ENCODE data around the gene SH2B3.
A peak's percentile ranks its signal among the peaks of the same experiment; 100 is the strongest.

The SH2B3 gene

DNA sequence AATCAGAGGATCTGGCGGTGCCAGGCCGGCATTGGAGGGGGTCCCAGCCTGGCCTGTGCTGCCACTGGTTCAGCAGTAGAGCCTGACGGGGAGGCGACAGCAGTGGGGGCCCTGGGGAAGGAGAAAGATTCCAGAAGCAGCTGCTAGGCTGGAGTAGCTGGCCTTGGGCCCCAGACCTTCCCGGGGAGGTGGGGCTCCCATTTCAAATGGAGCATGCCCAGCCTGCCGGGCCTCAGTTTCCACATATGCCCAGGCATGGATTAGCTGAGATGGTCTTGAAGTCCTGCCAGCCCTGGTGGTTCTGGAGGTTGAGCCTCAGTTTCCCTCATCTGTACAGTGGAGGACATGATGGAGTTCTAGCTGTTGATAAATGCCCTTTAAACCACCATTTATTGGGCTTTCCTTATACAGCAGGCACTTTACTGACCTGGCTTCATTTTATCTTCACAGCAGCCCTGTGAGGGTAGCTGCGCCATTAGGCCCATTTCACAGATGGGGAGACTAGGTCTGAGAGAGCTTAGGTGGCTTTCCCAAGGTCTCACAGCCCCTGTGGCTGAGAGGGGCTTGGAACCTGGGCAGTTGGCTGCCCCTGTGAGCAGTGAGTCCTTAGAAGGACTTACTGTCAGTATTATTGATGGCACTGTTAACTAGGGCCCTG lies 21.8 kb downstream of the SH2B3 start:
- no peak for DNase-seq (ENCODE audit: low read depth in 2 of 2)

DNA sequence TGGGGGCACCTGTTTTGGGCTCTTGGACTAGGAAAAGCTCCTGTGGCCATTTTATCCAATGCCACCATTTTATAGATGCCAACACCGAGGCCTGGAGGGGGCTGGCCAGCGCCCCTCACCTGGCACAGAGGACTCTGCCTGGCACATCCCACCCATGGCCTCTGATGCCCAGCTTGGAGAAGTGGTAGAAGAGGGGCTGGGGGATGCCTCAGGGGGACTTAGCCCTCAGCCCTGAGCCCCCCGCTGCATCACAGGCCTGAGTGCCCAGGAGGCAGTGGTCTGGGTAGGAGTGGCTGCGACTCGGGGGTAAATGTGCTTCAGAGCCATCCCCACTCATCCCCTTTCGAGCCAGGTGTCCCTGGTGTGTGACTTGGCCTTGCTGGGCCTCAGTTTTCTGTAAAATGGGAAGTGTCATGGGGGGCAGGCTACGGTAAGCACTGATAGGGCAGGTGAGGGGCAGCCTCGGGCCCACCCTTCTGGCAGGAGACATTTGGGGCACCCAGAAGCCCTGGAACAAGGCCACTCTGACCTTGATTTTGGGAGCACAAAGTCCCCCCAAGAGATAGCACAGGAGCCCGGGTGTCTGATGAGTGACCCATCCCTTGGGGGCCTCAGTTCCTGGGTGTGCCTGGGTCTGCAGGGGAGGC lies 22.5 kb downstream of the SH2B3 start:
- no peak for DNase-seq (ENCODE audit: low read depth in 2 of 2)

- DNase-seq (ENCODE audit: low read depth in 2 of 2) = no peak
These were observed 23.0 kb downstream of the SH2B3 start for GRCh38 chr12:111428728-111429175.

DNA sequence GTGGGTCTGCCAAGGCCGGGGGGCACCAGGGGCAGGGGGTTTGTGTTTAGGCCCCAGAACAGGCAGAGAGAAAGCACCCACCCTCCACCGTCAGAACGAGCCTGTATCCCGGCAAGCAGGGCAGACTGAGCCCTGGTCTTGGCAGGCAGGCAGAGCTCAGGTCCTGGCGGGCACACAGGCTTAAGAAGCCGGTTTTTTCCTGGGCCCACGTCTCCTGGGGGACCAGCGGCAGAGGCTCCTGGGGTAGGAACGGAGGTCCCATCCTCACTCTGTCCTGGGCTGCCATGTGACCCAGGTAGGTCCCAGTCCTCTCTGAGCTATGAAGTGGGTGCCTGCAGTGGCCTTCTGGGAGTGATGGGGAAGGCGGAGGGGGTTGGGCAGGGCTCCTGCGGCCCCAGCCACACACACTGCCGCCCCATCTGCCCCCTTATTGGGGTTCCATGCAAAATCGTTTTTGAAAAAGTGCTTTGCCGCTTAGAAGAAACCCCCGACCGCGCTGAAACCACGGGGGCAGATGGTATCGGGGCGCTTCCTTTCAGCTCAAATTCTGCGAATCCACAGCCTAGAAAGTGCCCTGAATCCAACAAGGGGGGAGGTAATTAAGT lies 24.2 kb downstream of the SH2B3 start:
- DNase-seq (ENCODE audit: low read depth in 2 of 2) = no peak

- DNase-seq (ENCODE audit: low read depth in 2 of 2) = no peak
These were observed 25.0 kb downstream of the SH2B3 start for GRCh38 chr12:111430433-111431353.

GRCh38 chr12:111431772-111432171 lies 26.0 kb downstream of the SH2B3 start:
- DNase-seq (ENCODE audit: low read depth in 2 of 2) = no peak

DNA sequence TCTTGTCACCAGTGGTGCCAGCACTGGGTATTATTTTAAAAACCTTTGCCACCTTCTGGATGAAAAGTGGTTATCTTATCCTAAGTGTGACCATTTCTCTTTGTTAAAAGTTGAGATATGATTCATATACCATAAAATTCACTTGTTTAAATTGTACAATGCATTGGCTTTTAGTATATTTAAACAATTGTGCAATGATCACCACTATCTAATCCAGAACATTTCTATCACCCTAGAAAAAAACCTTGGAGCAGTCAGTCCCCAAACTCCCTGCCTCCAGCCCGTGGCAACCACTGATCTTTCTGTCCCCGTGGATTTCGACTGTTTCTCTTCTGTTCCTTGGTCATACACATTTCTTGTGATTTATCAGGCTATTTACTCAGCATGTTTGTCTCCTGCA lies 28.3 kb downstream of the SH2B3 start:
- DNase-seq (ENCODE audit: low read depth in 2 of 2) = no peak

DNA sequence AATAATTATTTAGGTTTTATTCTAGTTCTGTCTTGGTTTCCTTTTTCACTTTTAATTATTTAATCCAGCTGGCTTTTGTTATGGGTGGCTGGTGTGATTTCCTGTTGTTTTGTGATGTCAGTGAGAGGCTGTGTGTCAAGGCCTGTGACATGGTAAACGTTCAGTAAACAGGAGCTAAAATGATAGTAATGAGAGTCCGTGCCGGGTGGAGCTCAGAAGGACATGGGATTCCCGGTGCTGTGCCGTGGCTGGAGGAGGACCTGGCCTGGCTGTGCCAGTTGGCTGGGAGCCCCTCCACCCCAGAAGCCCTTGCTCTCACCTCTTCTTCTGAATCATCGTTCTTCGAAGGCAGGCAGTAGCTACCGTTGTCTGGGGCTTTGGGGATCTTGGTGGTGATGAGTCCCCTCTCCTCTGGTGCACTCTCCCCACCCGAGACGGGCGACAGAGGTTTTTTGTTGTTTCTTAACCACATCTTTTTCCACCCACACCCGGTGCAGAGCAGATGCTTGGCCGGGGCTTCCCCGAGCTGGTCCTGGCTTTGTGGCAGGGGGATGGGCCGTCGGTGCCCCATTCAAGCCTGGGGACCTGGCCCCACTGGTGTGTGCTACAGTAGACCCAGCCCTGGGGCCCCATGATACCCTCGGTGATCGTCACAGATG lies 29.1 kb downstream of the SH2B3 start:
- DNase-seq (ENCODE audit: low read depth in 2 of 2) = no peak

DNA sequence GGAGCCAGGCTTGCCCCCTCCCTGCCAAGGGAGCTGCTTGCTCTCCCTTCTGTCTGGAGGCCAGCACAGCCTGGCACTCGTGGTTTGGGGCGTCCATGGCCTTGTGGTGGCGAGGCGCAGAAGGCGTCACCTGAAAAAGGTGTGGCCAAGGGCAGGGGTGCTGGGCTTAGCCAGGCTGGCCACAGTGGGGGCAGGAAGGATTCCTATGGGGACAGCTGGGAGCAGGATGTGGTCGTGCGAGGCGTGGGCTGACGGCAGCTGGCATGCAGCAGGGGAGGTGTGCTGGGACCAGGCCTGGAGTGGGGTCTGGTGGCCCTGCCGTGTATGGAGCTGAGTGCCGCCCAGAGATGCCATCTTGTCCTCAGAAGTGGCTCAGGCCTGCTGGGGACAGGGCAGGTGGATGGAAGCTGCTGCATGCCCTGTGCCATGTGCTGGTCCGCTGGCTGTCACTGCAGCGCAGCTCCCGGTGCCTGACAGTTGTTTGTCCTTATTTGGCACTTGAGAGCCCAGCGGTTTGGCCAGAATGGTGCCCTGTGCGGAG lies 30.0 kb downstream of the SH2B3 start:
- DNase-seq (ENCODE audit: low read depth in 2 of 2) = no peak

DNA sequence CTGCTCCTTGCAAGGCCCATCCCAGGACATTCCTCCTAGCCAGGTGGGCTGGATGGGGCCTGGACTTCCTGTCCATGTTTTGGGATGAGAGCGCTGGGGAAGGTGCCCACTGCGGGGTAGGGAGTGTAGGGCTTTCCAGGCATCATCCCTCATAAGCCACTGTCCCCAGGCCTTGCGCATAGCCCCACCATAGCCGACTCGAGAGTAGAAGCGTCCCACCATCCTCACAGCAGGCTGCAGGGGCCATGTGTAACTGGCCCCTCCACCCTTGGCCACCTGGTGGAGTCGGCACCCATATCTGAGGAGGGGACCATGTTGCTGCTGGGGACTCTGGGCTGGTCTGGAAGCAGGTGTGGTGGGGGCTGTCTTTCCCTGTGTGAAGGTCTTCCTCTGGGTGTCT lies 30.5 kb downstream of the SH2B3 start:
- no peak for DNase-seq (ENCODE audit: low read depth in 2 of 2)

DNA sequence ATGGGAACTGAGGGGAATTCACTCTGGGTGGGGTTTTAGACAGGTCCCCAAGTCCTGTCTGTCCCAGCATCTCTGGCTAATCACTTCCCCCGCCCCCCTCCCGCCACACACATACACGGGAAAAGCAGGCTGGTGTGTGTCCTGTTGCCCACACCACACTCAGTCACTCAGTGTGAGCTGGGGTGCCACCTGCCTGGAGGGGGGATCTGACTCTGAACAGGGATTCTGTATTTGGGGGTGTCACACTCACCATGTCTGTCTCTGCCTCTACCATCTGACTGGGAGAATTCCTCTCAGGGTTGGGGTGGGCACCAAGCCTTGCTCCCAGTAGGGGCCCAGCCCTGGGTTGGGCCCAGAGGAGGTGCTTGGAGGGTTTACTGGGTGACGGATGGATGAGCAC lies 31.1 kb downstream of the SH2B3 start:
- no peak for DNase-seq (ENCODE audit: low read depth in 2 of 2)

- DNase-seq (ENCODE audit: low read depth in 2 of 2) = peak; percentile 43 to 44
These were observed 32.2 kb downstream of the SH2B3 start for GRCh38 chr12:111437816-111438454.

- DNase-seq (ENCODE audit: low read depth in 2 of 2) = no peak
These were observed 32.8 kb downstream of the SH2B3 start for GRCh38 chr12:111438481-111438880.

DNA sequence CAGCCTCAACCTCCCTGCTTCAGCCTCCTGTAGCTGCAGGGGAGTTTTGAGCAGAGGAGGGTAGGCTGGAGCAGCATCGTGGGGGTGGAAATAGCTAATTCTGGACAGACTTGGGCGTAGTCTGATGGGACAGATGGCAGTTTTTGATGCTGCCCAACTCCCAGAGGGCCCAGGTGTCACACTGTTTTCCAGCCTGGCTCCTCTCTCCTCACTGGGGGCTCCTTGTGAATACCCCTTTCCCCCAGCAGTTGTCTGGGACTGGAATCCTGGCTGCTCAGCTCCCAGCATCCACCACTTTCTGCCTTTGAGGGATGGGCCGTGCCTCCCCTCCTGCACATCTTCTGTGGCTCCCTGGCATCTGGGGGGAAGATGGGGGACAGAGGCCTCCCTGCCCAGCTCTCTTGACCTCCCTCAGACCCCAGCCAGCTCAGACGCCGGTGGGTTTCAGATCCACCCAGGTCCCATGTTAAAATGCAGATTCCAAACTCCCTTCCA lies 34.0 kb downstream of the SH2B3 start:
- DNase-seq (ENCODE audit: low read depth in 2 of 2) = no peak

DNA sequence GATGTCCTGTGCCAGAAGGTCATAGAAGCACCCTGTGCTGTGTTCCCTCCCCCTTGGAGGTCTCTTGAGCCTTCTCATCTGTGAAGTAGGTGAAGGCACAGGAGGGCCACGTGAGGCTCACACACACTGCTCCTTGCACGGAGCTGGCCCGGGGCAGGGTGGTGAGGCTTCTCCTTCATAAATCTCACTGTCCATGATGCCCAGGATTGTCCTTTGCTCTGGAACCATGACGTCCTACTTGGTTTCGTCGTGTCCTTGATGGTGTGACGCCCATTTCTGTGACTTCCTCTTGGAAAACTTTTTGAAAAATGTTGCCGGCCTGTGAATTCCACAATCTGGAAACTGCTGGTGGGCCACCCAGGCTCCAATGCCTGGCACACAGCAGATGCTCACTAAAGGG lies 34.4 kb downstream of the SH2B3 start:
- no peak for DNase-seq (ENCODE audit: low read depth in 2 of 2)

GRCh38 chr12:111440631-111441030 lies 34.9 kb downstream of the SH2B3 start:
- DNase-seq (ENCODE audit: low read depth in 2 of 2) = no peak

DNA sequence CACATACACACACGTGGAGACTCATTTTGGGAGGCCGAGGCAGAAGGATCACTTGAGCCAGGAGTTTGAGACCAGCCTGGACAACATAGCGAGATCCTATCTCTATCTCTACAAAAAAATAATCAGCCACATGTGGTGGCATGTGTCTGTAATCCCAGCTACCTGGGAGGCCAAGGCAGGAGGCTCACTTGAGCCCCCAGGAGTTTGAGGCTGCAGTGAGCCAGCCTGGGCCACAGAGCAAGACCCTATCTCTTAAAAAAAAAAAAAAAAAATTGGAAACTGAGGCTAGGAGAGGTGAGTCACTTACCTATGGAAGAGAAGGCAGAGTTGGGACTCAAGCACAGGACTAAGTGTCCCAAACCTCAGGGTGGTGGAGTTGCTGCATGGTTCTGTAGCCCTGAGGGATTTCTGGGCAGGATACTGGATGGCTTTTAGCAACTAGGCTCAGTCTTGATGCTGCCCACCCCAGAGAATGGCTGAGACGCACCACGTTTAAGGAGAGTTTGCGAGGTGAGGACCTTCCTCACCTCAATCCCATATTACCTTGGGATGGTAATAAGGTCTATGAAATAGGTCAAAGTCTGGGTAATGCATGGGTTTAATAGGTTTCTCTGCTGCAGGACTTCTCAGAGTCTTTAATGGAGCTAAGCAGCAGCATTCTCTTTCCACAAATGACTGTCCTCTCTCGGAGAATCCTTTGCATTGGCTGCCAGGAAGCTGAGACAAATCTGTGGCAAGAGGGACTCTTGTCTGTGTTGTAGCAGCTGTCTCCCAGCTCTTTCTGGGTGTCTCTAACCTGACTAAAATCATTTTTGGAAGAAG lies 35.6 kb downstream of the SH2B3 start:
- DNase-seq (ENCODE audit: low read depth in 2 of 2) = no peak

- no peak for DNase-seq (ENCODE audit: low read depth in 2 of 2)
These were observed 36.8 kb downstream of the SH2B3 start for GRCh38 chr12:111442301-111443045.

DNA sequence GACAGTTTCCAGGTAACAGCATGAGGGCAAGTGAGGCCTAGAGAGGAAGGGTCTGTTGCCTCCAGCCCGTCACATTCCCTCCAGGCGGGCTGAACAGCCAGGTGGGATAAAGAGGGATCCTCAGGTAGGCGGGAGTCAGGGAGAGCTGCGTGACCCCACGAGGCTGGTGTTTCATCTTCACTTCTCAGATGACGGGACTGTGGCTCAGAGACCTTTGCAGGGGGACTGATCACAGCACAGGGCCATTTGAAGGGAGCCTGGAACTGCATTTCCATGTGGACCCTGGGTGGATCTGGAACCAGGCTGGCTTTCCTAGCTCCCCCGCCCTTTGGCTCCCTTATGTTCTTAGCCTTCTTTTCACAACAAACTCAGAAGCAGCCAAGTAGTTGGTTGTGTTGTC lies 37.4 kb downstream of the SH2B3 start:
- no peak for DNase-seq (ENCODE audit: low read depth in 2 of 2)
